CD4-positive, alpha-beta T cell treated with Interleukin-4 for 4 hours (primary cell): ENCODE data around the gene CLIC1.

Source experiments
- DNase-seq: peaks from one replicate; pipeline ENCODE4 v3.0.0-alpha.2; 2020

CLIC1 gene

DNA sequence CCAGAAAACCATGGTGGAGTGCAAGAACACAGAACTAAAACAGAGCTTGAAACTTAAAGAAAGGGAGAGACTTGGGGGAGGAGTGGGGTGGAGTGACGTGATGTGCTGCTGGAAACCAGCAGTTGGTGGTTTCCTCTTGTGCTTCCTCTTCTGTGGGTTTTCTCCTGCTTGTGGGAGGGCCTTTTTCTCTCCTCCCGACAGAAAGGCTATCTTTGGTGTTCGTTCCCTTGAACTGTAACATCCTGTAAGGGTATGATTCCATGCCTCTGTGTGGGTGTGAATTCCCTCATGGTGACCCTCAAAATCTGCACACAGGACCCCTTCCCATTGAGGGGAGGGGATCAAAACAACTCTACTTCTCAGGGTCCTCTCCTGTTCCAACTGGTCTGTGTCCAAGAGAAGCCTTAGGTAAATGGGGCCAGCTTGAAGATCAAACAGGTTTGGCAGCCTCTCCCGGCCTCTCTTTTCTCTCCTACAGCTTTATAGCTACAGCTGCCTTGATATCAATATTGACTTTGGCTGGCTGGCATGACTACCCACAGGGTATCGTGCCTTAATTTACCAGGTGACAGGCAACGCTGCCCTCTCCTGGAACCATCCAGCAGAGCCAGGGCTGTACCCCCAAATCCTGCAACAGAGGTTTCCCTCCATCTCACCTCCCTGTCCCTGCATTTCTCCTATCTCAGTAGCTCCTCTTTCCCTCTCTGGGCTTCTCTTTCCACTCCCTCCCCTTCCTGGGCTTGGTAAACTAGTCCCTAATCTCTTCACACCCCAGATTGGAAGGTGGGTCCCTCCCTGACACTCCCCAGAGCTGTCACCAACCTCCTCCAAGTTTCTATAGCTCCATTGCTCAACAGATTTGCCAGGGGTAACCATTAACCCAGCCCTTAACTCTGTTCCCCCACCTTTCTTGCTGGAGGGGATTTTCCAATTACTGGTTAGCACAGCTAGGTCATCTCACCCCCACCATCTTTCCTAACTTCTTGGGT, 2.0 kb upstream of the CLIC1 start:
- DNase-seq, result peak; percentile 73

DNA sequence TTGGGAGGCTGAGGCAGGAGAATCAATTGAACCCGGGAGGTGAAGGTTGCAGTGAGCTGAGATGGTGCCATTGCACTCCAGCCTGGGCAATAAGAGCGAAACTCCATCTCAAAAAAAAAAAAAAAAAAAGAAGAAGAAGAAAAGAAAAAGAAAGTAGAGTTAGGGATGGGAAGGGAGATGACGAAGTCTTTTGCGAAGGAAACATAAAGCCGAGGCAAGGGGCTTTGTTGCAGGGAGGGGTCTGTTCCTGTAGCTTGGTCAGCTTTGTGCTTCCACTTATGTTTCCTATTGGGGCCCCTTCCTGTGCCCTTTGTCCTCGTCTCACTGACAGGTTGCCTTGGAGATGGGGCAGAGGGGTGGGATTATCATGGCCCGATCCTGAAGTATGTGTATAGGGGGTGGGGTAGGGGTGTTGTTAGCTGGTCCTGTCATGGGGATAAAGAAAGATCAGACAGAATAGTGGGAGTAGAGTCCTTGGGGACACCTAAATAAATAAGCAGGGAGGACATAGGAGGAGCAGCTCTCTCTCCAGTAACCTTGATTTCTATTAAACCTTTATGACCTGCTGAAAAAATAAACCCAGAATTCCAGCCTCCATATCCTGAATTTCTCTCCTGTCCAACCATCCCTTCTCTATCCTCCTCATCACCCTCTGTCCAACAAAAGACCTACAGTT, 1.1 kb upstream of the CLIC1 start:
- no peak for DNase-seq

DNA sequence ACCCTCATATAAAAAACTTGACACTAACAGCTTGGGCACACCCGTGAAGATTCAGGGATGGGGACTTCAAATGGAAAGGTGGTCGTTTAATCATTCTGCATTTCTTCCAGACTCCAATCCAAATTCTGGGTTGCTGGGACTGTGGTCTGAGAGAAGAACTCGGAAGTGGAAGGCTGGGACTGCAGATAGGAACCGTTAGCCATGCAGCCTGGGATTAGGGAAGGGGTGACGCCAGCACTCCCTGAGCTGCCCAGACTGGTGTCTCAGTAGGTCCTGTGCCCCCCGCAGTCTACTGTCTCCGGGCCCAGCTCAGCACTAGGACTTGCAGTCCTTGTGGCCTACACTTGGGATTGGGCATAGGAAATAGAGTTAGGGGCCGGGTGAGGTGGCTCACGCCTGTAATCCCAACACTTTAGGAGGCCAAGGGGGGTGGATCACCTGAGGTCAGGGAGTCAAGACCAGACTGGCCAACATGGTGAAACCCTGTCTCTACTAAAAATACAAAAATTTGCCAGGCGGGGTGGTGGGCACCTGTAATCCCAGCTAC, 511 bp upstream of the CLIC1 start:
- DNase-seq, result no peak

DNA sequence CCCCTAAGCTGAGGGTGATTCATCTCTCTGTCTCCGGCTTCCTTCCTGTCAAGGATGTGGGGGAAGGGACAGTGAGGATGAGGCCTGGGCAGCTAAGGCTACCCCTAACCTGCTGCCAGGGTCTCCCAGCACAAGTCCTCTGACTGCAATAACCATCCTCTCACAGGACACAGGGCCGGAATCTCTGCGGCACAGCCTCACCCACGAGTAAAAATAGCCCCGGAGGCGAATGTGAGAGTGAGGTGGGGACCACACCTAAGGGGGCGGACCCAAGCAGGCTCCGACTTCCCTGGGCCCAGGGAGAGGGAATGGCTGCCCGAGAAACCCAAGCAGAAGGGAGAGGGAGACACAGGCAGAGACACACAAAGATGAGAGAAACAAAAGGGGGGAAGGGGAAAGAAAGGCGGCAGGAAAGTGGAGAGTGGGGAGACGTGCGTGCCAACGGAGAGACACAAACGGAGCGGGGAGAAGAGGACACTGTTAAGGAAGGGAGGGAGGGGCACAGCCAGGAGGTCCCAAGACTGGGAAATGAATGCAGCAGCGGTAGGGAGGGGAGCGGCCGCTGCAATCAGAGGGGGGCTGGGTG, 1.4 kb downstream of the CLIC1 start:
- peak; percentile 80 for DNase-seq

DNA sequence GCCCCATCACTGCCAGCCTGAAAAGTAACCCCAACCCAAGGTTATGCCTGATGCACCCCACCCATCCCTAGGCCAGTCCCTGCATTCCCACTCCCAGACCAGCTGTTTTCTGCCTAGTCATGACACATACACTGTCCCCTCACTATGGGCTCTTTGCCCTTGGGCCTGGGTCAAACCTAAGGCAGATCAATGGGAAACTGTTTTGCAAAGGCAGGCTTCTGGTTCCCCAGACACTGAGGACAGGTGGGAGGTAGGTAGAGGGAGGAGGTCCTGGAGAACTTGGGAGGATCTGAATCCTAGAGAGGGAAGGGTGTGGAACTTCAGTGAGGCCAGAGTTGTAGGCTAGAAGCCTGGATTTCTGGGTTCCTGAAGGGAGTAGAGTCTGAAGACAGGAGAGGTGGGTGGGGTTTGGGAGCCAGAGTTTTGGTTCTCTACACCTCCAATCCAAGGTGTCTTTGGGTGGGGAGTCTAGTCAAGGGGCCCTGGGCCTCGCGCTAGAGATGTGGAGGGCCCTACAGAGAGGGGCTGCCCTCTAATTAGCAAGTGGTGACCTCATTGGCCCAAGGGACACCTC, 2.0 kb downstream of the CLIC1 start:
- DNase-seq, result no peak

DNA sequence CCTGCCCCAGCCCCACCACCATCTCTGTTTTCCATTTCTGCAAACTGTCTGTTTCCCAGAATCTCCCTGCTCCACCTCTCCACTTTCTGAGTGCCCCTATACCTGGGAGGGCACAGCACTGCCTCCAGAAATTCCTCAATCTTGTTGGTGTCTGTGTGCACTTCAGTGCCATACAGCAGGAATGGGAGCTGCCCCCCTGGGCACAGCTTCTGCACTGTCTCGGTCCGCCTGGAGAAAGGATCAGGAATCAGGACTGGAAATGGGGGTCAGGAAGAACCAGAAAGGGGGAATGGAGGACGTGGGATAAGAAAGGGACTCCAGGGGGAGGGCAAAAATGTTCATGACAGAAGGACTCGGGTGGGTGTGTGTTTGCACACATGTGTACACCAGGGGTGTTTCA, 2.6 kb downstream of the CLIC1 start:
- no peak for DNase-seq

DNA sequence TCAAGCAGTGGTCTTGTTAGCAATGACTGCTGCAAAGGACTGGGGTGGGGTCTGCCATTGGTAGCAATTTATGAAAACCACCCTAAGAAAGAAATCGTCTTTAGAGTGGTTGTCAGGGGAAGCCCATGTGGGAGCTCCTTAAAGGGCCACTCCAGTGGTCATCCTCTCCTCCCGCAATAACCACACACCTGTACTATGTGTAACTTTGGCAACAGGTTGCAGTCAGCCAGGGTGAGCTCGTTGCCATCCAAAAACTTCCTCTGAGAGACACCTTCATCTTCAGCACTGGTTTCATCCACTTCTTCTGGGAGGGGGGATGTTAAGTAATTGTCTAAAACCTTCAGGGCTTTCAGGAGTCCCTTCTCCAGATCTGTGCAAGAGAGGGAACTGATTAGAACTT, 4.3 kb downstream of the CLIC1 start:
- DNase-seq, result no peak

DNA sequence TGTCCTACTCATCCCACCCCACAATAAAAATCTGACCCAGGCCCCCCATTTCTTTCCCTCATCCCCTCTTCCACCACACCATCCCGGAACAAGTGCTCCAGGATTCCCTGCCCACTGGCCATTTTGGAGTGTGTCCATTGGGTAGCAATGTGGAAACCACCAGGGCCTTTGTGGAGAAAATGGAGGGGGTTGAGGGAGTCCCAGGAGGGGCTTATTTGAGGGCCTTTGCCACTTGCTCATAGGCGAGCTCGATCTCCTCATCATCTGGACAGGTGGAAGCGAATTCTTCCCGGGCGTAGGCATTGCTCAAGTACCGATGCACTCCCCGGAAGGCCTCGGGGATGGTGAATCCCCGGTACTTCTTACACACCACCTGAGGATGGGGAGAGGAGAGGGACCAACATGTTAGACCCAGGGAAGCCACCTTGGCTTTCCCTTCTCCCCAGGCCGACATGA, 5.7 kb downstream of the CLIC1 start:
- DNase-seq, result no peak

DNA sequence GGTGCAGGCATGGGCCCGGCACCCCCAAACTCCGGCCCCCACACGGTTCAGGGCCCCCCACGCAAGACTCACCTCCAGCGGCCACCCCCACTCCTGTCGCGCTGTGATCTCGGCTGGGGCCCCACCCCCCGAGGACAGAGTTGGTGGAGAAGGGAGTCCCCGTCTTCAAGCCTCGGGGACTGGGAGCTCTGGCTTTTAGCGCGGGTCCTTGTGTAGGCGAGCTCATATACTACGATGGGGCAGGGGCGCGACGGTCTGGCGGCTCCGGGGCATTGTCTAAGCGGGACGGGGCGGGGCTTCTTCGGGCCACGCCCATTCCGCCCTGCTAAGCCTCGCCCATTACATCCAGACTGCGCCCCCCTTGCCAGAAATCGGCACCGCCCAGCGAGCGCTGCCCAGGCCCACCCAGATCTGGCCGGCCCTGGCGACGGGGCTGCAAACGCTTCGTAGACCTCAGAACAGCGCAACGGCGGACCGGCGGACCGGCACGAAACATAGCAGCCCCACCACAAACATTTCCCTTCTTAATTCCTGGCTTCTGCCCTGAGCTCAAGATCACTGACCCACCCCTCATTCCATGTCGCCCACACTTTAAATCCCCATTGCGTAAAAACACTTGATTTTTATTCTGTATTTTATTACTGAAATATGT, 6.2 kb downstream of the CLIC1 start:
- DNase-seq, result peak; percentile 51

DNA sequence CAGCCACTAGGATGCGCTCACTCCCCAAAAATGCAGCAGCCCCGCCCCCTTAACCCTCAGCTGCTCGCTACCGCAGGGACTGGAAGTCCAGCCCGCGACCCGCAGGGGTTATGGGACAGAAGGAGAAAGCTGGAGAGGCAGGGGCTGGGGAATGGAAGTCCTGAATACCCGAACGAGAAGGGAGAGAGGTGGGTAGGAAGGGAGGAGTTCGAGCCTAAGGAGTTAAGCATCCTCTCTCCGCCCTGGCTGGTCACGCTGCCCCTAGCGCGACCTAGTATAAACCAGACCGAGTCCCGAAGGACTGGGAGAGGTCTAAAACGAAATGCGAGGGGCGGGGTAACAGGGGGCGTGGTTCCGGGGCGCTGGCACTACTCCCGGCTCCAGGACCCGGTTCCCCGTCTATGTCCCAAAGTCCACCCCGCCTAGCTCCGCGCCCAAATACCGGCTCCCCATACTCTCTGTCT, 6.8 kb downstream of the CLIC1 start:
- peak; percentile 75 for DNase-seq

DNA sequence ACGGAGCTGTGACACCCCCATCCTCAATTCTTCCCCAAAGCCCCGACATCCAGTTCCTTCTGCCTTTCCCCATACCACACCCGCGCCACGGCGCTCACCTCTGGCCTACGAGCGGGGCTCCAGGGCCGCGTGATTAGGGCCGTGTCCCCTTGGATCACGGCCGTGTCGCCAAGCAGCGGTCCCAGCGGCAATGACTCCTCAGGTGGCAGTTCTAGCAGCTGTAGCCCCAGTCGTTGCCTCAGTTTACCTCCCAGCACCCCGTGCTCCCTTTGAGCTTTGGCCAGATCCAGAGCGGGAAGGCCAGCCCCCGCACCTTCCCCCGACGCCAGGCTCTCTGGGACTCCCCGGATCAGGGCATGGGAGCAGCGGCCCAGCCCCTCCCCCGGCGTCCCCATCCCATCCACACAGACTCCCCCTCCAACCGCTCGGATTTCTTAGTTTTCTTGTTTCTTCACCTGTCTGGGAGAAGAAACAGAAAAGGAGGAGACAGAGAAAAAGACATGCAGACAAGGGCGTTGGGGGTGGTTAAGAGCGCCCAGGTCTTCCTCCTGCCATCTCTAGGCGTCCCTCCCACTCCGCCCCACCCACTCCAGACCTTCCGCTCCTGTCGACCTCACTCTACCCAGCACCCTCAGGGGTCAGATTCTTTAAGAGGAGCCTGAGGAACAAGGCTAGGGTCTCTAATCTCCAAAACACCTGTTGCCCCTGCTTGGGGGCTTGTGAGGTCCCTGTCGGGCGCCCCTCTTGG, 7.4 kb downstream of the CLIC1 start, which contains the start of gene DDAH2:
Gene DDAH2 (minus strand): TSS at position 533 of the 748 bp plus-strand sequence. CDS start 138 bp downstream, at position 395.
- DNase-seq, result no peak

DNA sequence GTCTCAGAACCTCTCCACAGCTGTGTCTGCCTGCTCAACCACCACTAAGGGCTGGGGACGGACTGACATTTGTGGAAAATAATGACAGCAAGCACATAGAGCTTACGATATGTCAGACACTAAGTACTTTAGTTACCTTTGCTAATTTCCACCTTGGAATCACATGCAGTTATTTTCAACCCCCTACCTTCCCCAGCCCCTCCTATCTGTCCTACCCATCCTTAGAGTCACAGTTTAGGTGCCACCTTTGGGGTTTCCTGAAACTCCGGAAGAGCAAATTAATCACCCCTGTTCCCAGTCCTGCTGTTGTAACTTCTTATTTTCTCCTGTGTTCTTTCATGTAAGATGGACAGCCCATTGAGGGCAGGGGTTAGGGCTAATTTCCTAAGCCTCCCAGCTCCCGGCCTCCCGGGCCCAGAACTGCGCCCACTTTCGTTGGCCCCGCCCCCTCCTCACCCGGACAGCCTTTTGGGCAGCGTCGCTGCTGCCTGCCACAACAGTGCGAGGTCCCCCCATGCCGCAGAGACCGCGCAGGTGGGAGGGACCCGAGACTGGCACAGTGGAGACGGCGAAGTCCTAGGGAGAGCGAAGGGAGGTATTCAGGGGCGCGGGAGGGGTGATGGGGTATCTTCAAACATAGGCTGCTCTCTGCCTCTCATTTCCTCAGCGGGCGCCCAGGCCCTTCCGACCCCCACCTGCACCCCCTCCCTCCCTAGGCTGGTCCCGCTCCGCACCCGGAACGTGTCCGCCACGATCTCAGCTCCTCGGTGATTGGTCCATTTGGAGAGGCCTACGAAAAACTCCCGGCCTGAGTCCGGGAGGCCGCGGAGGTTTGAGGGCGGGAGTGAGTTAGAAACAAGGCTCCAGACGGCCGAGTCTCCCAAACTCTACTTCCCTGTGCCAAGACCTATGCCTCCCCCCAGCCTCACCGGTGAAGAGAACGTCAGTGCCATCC, 8.3 kb downstream of the CLIC1 start:
- DNase-seq, result no peak

DNA sequence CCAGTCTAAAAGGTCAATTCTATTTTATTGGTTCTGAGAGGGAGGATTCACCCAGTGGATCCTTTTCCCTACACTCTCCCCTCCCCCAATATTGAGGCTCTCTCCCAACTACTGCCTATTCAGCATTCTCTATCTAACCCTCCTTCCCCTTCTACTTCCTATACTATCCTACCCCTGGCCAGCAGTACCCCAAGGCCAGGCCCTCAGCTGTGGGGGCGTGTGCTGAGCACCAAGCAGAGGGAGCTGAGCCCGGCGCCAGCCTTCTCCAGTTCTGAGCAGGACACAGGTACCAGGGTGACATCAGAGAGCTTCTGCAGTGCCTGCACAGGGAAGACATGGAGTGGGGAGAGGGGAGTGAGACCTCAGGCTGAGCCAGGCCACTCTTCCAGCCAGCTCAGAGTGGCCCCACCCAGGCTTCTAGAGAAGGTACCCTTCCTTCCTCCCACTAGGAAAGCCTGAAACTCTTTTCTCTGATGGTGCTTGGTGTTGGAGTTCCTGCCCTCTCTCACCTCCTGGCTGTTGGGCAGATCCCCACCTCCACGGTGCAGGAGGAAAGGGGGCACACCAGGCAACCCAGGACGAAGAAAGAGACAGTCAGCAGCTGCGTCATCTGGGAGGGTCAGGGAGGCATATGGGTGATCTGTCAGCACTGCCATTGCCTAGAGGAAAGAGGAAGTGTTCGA, 9.2 kb downstream of the CLIC1 start:
- DNase-seq, result no peak

DNA sequence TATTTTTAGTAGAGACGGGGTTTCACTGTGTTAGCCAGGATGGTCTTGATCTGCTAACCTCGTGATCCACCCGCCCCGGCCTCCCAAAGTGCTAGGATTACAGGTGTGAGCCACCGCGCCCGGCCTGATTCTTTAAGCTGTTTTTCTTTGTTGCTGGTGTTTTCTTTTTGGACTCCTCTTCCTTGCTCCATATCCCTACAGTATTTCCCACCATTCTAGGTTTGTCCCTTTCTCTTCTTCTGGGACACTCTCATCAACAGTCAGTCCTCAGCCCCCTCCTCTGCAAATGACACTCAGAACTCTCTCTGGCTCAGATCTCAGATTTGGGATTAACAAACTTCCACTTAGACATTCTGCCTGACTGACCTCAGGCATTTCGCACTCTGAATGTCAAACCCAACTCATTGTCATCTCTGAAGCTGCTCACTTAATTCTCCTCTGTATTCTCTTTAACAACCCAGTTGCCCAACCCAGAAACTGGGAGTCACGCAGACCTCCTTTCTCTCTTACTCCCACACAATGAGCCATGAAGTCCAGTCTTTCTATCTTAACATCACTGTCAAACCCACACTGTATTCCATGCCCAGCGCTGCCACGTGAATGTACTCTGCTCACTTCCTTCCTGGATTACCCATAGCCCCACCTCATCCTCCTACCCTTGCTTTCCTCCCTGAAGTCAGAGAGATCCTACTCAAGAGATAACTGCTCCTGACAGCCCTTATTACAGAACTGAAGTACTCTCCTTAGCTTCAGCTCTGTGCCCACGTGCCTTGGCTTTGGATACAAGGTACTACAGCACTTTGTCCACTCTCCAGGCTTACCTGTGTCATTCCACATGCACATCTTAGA, 10.6 kb downstream of the CLIC1 start:
- no peak for DNase-seq

DNA sequence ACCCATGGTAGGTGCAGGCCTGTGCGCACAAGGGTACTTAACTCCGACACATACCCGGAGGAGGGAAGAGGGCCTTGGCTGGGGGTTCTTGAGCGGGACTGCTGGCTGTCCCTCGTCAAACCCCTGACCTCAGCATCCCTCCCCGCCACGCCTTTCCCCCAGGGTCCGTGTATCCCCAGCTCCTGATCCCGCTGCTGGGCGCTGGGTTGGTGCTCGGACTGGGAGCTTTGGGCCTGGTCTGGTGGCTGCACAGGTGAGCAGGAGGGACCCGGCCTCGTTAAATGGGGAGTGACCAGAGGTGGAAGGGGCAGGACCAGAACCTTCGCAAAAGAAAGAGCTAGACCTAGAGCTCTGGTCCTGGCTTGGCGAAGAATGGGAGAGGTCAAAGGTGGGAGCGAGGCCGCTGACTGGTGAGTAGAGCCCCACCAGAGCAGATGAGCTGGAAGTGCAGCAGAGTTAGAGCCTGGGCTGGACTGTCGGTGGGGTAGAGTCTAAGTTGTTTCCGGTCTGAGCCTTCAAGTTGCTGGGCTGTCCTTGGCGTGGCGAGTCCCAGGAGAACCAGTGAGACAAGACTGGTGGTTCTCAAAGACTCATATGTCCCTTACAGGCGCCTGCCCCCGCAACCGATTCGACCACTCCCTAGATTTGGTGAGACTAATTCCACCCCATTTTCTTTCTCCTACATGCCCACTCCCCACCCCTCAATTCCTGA, 12.2 kb downstream of the CLIC1 start:
- no peak for DNase-seq

DNA sequence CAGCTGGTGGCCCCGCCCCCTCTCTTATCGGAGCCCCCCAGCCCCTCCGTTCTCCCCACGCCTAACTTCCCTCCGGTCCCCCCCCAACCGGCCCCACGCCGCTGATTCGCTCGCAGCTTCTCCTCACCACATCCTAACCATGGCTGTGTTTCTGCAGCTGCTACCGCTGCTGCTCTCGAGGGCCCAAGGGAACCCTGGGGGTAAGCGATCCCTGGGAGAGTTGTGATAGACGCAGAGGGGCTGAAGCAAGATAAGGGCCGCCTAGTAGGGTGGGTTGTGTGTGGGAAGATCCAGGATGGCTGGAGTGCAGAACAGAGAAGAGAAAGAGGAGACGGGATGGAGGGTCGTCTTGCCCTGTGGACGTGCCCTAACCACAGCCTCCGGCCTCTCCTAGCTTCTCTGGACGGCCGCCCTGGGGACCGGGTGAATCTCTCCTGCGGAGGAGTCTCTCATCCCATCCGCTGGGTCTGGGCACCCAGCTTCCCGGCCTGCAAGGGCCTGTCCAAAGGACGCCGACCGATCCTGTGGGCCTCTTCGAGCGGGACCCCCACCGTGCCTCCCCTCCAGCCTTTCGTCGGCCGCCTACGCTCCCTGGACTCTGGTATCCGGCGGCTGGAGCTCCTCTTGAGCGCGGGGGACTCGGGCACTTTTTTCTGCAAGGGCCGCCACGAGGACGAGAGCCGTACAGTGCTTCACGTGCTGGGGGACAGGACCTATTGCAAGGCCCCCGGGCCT, 12.9 kb downstream of the CLIC1 start, which contains the start of gene MPIG6B:
Gene MPIG6B (plus strand): TSS at position 129 of the 735 bp plus-strand sequence. CDS start 11 bp downstream, at position 140.
- no peak for DNase-seq

DNA sequence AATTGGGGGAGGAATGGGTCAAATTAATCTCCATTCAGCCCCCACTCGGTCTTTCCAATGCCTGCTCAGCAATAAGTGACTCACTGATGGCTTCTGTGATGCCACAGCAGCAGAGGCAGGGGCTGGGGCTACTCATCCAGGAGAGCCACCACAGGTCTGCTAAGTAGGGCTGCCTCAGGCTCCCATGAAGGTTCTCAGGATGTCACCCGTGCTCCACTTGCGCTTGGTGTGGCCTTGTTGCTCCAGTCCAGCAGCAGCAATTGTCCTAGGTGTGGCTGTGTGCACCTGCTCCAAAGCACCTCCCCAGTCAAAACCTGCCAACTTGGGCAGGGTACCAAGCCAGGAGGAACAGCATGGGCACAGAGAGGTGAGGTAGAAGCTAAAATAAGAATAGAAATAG, 14.2 kb downstream of the CLIC1 start:
- DNase-seq, result no peak
